Caco-2 (cell line): Measurements from ENCODE around the gene BCO1. TPM values are rescaled to one million over a fixed set of nuclear protein-coding genes. Genes with fewer than 3 reads are reported as not detected.

Source experiments
- BruUV-seq: library from RNA; stranded (reverse); fragments of 400-500 nt; replicated peaks from 2 replicates; lab custom pipeline; 2021; lab: Mats Ljungman, UMichigan
- CTCF ChIA-PET: fragments of 300-600 bp; sonication (Branson Sonifier 250); formaldehyde crosslinking; loops from one replicate; lab custom pipeline; 2022; ENCODE audit warnings: antibody characterized with exemption; lab: Charles Lee
- POLR2A ChIA-PET: fragments of 300-600 bp; sonication (Branson Sonifier 250); formaldehyde crosslinking; loops from one replicate; lab custom pipeline; 2022; ENCODE audit warnings: antibody characterized with exemption; lab: Charles Lee
- DNase-seq, 2 experiments: peaks; one replicate each; pipeline versions ENCODE4 v3.0.0 to v3.0.0-alpha.2; 2020 to 2022
- H3K27me3 ChIP-seq: replicated peaks from 2 replicates; pipeline ENCODE4 v1.6.0; 2011; ENCODE audit warnings: low read length; ENCODE audit not compliant: control insufficient read depth, insufficient read depth
- H3K36me3 ChIP-seq: 2 replicates; pipeline ENCODE4 v1.5.1; 2011; ENCODE audit warnings: low read length; ENCODE audit not compliant: control insufficient read depth, insufficient read depth
- H3K4me1 ChIP-seq: fragments of 250-450 bp; sonication (Bioruptor Pico); 2 replicates; pipeline ENCODE4 v1.5.1; 2020; ENCODE audit warnings: mild to moderate bottlenecking
- H3K4me3 ChIP-seq: 2 replicates; pipeline ENCODE4 v1.5.1; 2011; ENCODE audit warnings: low read depth, mild to moderate bottlenecking, control low read depth, low read length
- H3K9me3 ChIP-seq: fragments of 250-450 bp; sonication (Bioruptor Pico); 2 replicates; pipeline ENCODE4 v1.5.1; 2020; ENCODE audit warnings: mild to moderate bottlenecking, moderate library complexity
- H3K27ac Mint-ChIP-seq: one replicate; pipeline ENCODE4 v1.8.0; 2022; ENCODE audit warnings: mixed read lengths; ENCODE audit not compliant: unreplicated experiment
- H3K27me3 Mint-ChIP-seq: one replicate; pipeline ENCODE4 v1.8.0; 2022; ENCODE audit warnings: mixed read lengths; ENCODE audit not compliant: insufficient read depth, unreplicated experiment
- H3K36me3 Mint-ChIP-seq: one replicate; pipeline ENCODE4 v1.8.0; 2022; ENCODE audit warnings: mild to moderate bottlenecking, mixed read lengths; ENCODE audit not compliant: insufficient read depth, unreplicated experiment
- H3K4me1 Mint-ChIP-seq: one replicate; pipeline ENCODE4 v1.8.0; 2022; ENCODE audit warnings: low read depth, mixed read lengths; ENCODE audit not compliant: unreplicated experiment
- H3K4me3 Mint-ChIP-seq: one replicate; pipeline ENCODE4 v1.8.0; 2022; ENCODE audit warnings: mild to moderate bottlenecking, moderate library complexity, mixed read lengths; ENCODE audit not compliant: unreplicated experiment
- H3K9me3 Mint-ChIP-seq: one replicate; pipeline ENCODE4 v1.8.0; 2022; ENCODE audit warnings: mixed read lengths; ENCODE audit not compliant: unreplicated experiment
- CTCF ChIP-seq, 2 experiments: fragments of 200-600 bp in 1 of 2; IDR thresholded peaks; 1 replicate in 1 of 2; 2 replicates in 1 of 2; pipeline versions ENCODE4 v1.5.1 to v1.8.0; 2011 to 2022; ENCODE audit warnings: antibody characterized with exemption in 1 of 2, control low read depth in 1 of 2, inconsistent platforms in 1 of 2, low read depth in 1 of 2, low read length in 1 of 2, mild to moderate bottlenecking in 1 of 2, moderate library complexity in 1 of 2; ENCODE audit not compliant: insufficient read depth in 1 of 2, severe bottlenecking in 1 of 2, unreplicated experiment in 1 of 2
- intact Hi-C: fragments of 100-400 bp; cut with micrococcal nuclease; formaldehyde crosslinking; loops from one replicate; pipeline ENCODE4 v1.10.0; 2022; ENCODE audit not compliant: unreplicated experiment
- total RNA-seq: library from RNA; stranded (reverse); gene quantifications from 2 replicates; pipeline ENCODE4 v1.2.3, GENCODE V29; 2022

Gene BCO1
- total RNA-seq, 1 experiment from 2014 or later: 0.91 TPM

DNA sequence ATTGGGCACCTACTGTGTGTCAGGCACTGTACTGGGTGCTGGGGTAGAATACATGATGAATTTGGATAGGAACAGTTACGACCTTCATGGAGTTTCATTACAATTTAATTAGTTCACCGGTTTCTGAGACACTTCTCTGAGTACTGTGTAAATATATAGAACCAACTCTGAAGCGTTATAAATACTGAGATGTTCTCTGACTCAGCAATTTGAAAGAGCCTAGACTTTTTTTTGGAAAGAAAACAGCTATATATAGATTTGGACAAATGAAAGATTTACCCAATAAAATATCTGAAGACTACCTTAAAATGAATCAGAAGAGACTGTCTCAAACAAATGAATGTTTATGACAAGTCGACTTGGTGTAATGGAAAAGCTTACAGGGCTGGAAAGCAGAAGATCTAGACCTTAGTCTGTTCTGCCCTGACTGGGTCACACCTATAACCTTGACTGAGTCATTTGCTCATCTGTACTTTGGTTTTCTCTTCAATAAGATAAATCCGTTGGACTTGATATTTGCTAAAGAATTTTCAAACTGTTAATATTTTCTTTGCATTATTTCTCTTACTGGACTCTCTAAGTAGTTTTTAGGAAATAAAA is 71.7 kb downstream of the BCO1 start:
- CTCF ChIA-PET: interaction anchor here (0.9 kb wide), 1 partner anchor 275 kb away, joined by 3 read pairs; no protein-coding TSS in a partner anchor
- Mint-ChIP-seq H3K9me3 (no peaks in the 10 kb centered on the region), H3K27ac (no peak overlapping the region), H3K4me1 (peaks cover 7% of the 10 kb centered on the region), H3K27me3 (no peaks in the 10 kb centered on the region), H3K36me3 (peaks cover 5% of the 10 kb centered on the region), H3K4me3 (no peak overlapping the region)
- intact Hi-C loops: loop anchor here (5.0 to 10.0 kb wide), 2 partner anchors 48 to 215 kb away; partner anchors contain the start of gene GCSH
- POLR2A ChIA-PET: interaction anchor here (0.6 kb wide), 1 partner anchor 407 kb away, joined by 4 read pairs; no protein-coding TSS in a partner anchor
- no peak for DNase-seq
- H3K9me3 ChIP-seq: no peaks in the 10 kb centered on the region
- H3K4me3 ChIP-seq: no peak overlapping the region
- H3K27me3 ChIP-seq: no peaks in the 10 kb centered on the region
- H3K4me1 ChIP-seq: peaks cover 4% of the 10 kb centered on the region
- H3K36me3 ChIP-seq: no peaks in the 10 kb centered on the region
- BruUV-seq: no TSS peak
- no peak for TF ChIP-seq CTCF (IDR thresholded peaks at IDR 0.05; ENCODE audit: insufficient read depth in 1 of 2, low read depth in 1 of 2, low read length in 1 of 2, severe bottlenecking in 1 of 2, unreplicated experiment in 1 of 2)

DNA sequence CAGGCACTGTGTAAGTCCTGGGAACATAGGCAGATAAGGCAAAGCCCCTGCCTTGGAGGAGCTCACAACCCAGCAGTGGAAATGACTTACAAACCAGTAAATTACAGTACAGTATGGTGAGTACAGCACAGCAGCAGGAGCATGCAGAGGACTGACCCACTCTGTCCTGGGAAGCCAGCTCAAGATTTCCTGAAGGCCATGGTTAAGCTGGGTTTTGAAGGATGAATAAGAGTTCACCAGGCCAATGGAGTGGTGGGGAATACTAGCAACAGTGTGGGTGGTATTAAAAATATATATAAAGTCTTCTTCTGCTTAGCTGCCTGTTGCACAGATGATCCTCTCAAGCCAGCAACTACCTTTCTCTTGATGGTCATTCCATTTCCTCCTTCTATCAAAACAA is 73.3 kb downstream of the BCO1 start:
- ChIA-PET POLR2A (no interaction called here), CTCF (no interaction called here)
- peaks cover 13% of the 10 kb centered on the region for H3K4me1 Mint-ChIP-seq
- Histone ChIP-seq H3K4me3 (no peak overlapping the region), H3K27me3 (no peaks in the 10 kb centered on the region), H3K4me1 (peaks cover 4% of the 10 kb centered on the region), H3K9me3 (no peaks in the 10 kb centered on the region), H3K36me3 (no peaks in the 10 kb centered on the region)
- H3K36me3 Mint-ChIP-seq: peaks cover 5% of the 10 kb centered on the region
- H3K27me3 Mint-ChIP-seq: no peaks in the 10 kb centered on the region
- BruUV-seq: no TSS peak
- intact Hi-C loops: loop anchor here (5.0 to 10.0 kb wide), 2 partner anchors 49 to 217 kb away; partner anchors contain the start of gene GCSH
- no peak overlapping the region for H3K4me3 Mint-ChIP-seq
- no peak overlapping the region for H3K27ac Mint-ChIP-seq
- TF ChIP-seq CTCF (IDR thresholded peaks at IDR 0.05; ENCODE audit: insufficient read depth in 1 of 2, low read depth in 1 of 2, low read length in 1 of 2, severe bottlenecking in 1 of 2, unreplicated experiment in 1 of 2): no peak
- no peak for DNase-seq
- no peaks in the 10 kb centered on the region for H3K9me3 Mint-ChIP-seq

GRCh38 chr16:81313701-81314602 is 75.5 kb downstream of the BCO1 start:
- Mint-ChIP-seq H3K4me3 (peak overlapping the region; percentile 87), H3K4me1 (peaks cover 20% of the 10 kb centered on the region), H3K27me3 (no peaks in the 10 kb centered on the region), H3K9me3 (no peaks in the 10 kb centered on the region), H3K36me3 (peaks cover 5% of the 10 kb centered on the region), H3K27ac (peak overlapping the region; percentile 86)
- Histone ChIP-seq H3K4me3 (peak overlapping the region; percentile 76), H3K27me3 (no peaks in the 10 kb centered on the region), H3K4me1 (peaks cover 4% of the 10 kb centered on the region), H3K36me3 (no peaks in the 10 kb centered on the region), H3K9me3 (no peaks in the 10 kb centered on the region)
- intact Hi-C loops: loop anchor here (1.0 to 10.0 kb wide), 5 partner anchors 37 to 219 kb away; partner anchors contain the start of genes BCO1 and GCSH
- TSS peak; percentile 77 for BruUV-seq
- POLR2A ChIA-PET: interaction anchor here (0.5 to 2.2 kb wide), 9 partner anchors 11 to 1048 kb away, joined by 3 to 23 read pairs (median 5); partner anchors contain the start of genes BCO1, C16orf46, CENPN and CMC2
- CTCF ChIA-PET: interaction anchor here (0.8 to 1.6 kb wide), 4 partner anchors 53 to 278 kb away, joined by 3 to 8 read pairs (median 4); partner anchors contain the start of gene ATMIN
- no peak for TF ChIP-seq CTCF (IDR thresholded peaks at IDR 0.05; ENCODE audit: insufficient read depth in 1 of 2, low read depth in 1 of 2, low read length in 1 of 2, severe bottlenecking in 1 of 2, unreplicated experiment in 1 of 2)
- peak; percentile 38 to 44 for DNase-seq
